IPS-15b (cell line): ENCODE data around the gene SGIP1.

Source experiments
- H3K27me3 ChIP-seq: one replicate; pipeline ENCODE4 v1.6.1; 2013; ENCODE audit warnings: low read length; ENCODE audit not compliant: control insufficient read depth, insufficient read depth
- H3K36me3 ChIP-seq: one replicate; pipeline ENCODE4 v1.6.1; 2013; ENCODE audit warnings: low read length; ENCODE audit not compliant: control insufficient read depth, insufficient read depth
- H3K4me1 ChIP-seq: one replicate; pipeline ENCODE4 v1.6.1; 2013; ENCODE audit warnings: mild to moderate bottlenecking, low read length; ENCODE audit not compliant: control insufficient read depth, insufficient read depth
- H3K4me3 ChIP-seq: one replicate; pipeline ENCODE4 v1.5.1; 2013; ENCODE audit warnings: low read depth, low read length
- H3K9ac ChIP-seq: one replicate; pipeline ENCODE4 v1.6.1; 2013; ENCODE audit warnings: low read depth, mild to moderate bottlenecking, low read length
- H3K9me3 ChIP-seq: one replicate; pipeline ENCODE4 v1.6.1; 2013; ENCODE audit warnings: mild to moderate bottlenecking, low read length; ENCODE audit not compliant: control insufficient read depth, insufficient read depth

The SGIP1 gene

DNA sequence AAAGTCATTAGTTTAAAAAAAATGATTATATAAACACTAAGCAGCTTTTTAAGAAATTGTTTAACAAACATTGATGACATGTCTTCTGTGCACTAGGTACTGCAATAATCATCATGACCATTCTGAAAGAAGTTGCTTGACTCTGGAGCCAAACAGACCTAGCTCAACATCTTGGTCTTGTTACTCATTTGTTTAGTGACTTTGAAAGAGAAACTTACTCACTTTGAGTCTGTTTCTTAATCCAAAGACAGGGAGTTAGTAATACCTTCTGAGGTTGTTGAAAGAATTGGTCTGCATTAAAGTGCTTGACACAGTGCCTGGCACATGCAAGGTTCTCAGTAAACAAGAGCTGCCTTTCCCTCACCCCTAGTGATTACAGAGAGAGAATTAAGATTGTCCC, 84.4 kb downstream of the SGIP1 start:
- H3K4me1 ChIP-seq, result no peaks in the 10 kb centered on the region
- no peaks in the 10 kb centered on the region for H3K27me3 ChIP-seq
- H3K4me3 ChIP-seq, result no peak overlapping the region
- no peaks in the 10 kb centered on the region for H3K36me3 ChIP-seq
- no peaks in the 10 kb centered on the region for H3K9me3 ChIP-seq
- H3K9ac ChIP-seq, result no peak overlapping the region

GRCh38 chr1:66623812-66624211, 89.9 kb downstream of the SGIP1 start:
- Histone ChIP-seq H3K9me3 (no peaks in the 10 kb centered on the region), H3K36me3 (no peaks in the 10 kb centered on the region), H3K4me1 (no peaks in the 10 kb centered on the region), H3K4me3 (no peak overlapping the region), H3K9ac (no peak overlapping the region), H3K27me3 (no peaks in the 10 kb centered on the region)

- Histone ChIP-seq H3K9ac (no peak overlapping the region), H3K36me3 (no peaks in the 10 kb centered on the region), H3K4me1 (no peaks in the 10 kb centered on the region), H3K27me3 (no peaks in the 10 kb centered on the region), H3K4me3 (no peak overlapping the region), H3K9me3 (no peaks in the 10 kb centered on the region)
These were observed 90.6 kb downstream of the SGIP1 start for GRCh38 chr1:66624412-66625060.

- no peak overlapping the region for H3K4me3 ChIP-seq
- no peaks in the 10 kb centered on the region for H3K27me3 ChIP-seq
- H3K9ac ChIP-seq, result no peak overlapping the region
- no peaks in the 10 kb centered on the region for H3K4me1 ChIP-seq
- no peaks in the 10 kb centered on the region for H3K36me3 ChIP-seq
- no peaks in the 10 kb centered on the region for H3K9me3 ChIP-seq
These were observed 92.3 kb downstream of the SGIP1 start for GRCh38 chr1:66626261-66626660.

GRCh38 chr1:66628926-66629325, 95.0 kb downstream of the SGIP1 start:
- Histone ChIP-seq H3K9me3 (no peaks in the 10 kb centered on the region), H3K36me3 (no peaks in the 10 kb centered on the region), H3K9ac (no peak overlapping the region), H3K4me3 (no peak overlapping the region), H3K27me3 (no peaks in the 10 kb centered on the region), H3K4me1 (no peaks in the 10 kb centered on the region)

- no peak overlapping the region for H3K9ac ChIP-seq
- H3K9me3 ChIP-seq, result no peaks in the 10 kb centered on the region
- H3K4me3 ChIP-seq, result no peak overlapping the region
- H3K4me1 ChIP-seq, result no peaks in the 10 kb centered on the region
- no peaks in the 10 kb centered on the region for H3K27me3 ChIP-seq
- no peaks in the 10 kb centered on the region for H3K36me3 ChIP-seq
These were observed 99.2 kb downstream of the SGIP1 start for GRCh38 chr1:66633159-66633558.

GRCh38 chr1:66637146-66637545, 103.2 kb downstream of the SGIP1 start:
- H3K9ac ChIP-seq, result no peak overlapping the region
- no peaks in the 10 kb centered on the region for H3K36me3 ChIP-seq
- H3K27me3 ChIP-seq, result no peaks in the 10 kb centered on the region
- no peak overlapping the region for H3K4me3 ChIP-seq
- no peaks in the 10 kb centered on the region for H3K4me1 ChIP-seq
- no peaks in the 10 kb centered on the region for H3K9me3 ChIP-seq

DNA sequence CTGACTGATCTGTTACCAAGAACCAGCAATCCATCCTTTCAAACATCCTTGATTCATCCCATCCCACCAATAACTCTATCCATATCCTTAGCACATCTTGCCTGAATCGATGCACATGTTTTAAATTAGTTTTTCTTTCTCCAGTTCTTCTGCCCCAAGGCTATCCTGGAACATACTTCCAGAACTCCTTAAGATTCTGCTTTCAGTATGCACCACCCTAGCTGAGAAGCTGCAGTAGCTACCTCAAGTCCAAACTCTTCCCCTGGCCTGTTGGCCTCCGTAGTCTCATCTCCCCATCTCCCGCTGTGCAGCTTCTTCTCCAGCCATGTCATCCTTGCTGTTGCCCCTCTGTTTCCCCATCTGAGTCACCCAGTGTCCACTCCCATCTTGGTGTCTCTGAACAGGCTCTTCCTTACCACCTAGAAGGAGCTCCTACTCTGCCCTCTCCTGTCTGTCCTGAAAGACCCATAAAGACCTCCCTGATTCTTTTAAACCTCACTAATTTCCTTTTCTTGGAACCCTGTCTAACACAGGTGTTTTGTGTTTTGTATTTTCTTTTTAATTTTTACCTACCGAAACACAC, 108.0 kb downstream of the SGIP1 start:
- Histone ChIP-seq H3K36me3 (no peaks in the 10 kb centered on the region), H3K27me3 (no peaks in the 10 kb centered on the region), H3K4me3 (no peak overlapping the region), H3K9ac (no peak overlapping the region), H3K4me1 (no peaks in the 10 kb centered on the region), H3K9me3 (no peaks in the 10 kb centered on the region)

DNA sequence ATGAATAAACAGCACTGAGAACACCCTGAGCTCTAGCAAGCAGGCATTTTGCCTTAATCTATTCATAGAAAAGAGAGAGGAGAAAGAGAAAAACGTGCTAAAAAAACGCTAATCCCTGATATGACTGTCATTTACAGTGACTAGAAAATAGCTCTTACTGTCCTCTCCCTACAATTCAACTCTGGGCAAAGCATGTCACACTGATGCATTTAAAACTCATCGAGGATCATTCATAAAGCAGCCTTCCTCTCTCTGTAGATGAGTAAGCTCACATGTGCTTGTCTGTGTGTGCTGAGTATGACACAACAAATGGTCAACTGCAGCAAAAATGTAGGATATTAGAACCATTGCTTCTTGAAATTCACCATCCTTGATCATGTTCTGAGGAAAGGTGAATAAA, 109.0 kb downstream of the SGIP1 start:
- H3K4me1 ChIP-seq, result no peaks in the 10 kb centered on the region
- H3K9me3 ChIP-seq, result no peaks in the 10 kb centered on the region
- H3K27me3 ChIP-seq, result no peaks in the 10 kb centered on the region
- no peak overlapping the region for H3K4me3 ChIP-seq
- H3K9ac ChIP-seq, result no peak overlapping the region
- H3K36me3 ChIP-seq, result no peaks in the 10 kb centered on the region

GRCh38 chr1:66644331-66644730, 110.4 kb downstream of the SGIP1 start:
- no peaks in the 10 kb centered on the region for H3K27me3 ChIP-seq
- no peak overlapping the region for H3K4me3 ChIP-seq
- H3K9me3 ChIP-seq, result no peaks in the 10 kb centered on the region
- H3K36me3 ChIP-seq, result no peaks in the 10 kb centered on the region
- no peaks in the 10 kb centered on the region for H3K4me1 ChIP-seq
- no peak overlapping the region for H3K9ac ChIP-seq

DNA sequence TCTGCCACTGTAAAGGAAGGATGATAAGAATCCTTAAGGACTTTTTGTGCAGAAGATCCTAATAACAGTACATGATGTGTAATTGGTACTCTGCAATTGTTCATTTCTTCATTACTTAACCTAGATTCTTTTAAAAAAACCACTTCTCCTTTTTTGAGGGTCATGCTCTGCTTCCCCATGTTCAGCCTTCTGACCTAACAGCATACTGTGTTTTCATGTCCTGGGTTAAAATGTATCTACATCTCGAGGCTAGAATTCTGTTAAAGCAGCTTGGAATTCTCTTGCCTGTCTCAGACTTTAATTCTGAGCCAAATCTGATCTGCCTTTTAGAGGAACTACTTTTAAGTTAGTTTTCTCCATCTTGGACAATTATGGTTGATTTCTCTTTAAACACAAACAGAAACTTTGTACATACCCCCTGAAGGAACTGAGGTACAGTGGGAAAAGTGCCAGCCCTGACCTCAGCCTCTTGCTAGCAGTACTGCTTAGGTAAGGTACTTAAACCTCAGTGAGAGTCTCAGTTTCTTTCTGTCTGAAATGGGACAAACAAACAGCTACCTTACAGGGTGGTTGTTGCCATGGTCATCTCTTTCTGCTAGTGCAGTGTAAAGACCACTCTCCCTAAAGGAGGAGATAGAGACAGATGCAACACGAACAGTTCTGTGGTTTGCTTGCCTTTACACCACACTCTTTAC, 115.1 kb downstream of the SGIP1 start:
- no peaks in the 10 kb centered on the region for H3K4me1 ChIP-seq
- H3K36me3 ChIP-seq, result no peaks in the 10 kb centered on the region
- no peaks in the 10 kb centered on the region for H3K9me3 ChIP-seq
- H3K4me3 ChIP-seq, result no peak overlapping the region
- no peaks in the 10 kb centered on the region for H3K27me3 ChIP-seq
- H3K9ac ChIP-seq, result no peak overlapping the region

DNA sequence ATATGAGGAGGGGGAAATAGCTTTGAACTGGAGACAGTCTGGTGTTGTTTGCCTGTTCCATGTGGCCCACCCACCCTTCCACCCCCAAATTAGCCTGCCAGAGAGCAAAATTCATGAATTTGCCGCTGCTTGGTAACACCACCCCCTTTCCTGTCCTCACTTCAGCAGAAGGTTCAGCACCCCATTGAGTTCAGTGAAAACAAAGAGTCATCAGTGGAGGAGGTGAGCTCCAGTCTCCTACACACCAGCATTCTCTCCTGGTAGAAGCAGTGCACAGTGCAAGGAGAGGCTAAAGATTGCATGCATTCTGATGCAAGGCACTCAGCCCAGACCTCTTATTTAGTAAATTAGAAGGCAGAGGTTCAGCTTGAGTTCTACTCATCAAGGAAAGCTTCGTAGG, 118.6 kb downstream of the SGIP1 start:
- H3K36me3 ChIP-seq, result no peaks in the 10 kb centered on the region

More for the DNA sequence above, 118.6 kb downstream of the SGIP1 start:
- H3K9me3 ChIP-seq, result no peaks in the 10 kb centered on the region
- no peaks in the 10 kb centered on the region for H3K4me1 ChIP-seq
- no peak overlapping the region for H3K9ac ChIP-seq
- H3K27me3 ChIP-seq, result no peaks in the 10 kb centered on the region
- no peak overlapping the region for H3K4me3 ChIP-seq
